Measurements from ENCODE around the gene RFX7. TPM values are rescaled to one million over a fixed set of nuclear protein-coding genes. Genes with fewer than 3 reads are reported as not detected.

RFX7 gene
- total and polyA plus RNA-seq, 2 donors (not counting 1 experiment from before 2014, with no cell fraction given), result 5.4 to 6.9 TPM

- Histone ChIP-seq H2AFZ (ENCODE audit: low read length) (no peak overlapping the region), H3K4me1 (ENCODE audit: control insufficient read depth, extremely low read depth, insufficient read depth, low read length) (peaks cover 7% of the 10 kb centered on the region), H3K9me3 (ENCODE audit: control insufficient read depth, insufficient read depth, low read depth, low read length) (no peaks in the 10 kb centered on the region), H3K9ac (ENCODE audit: insufficient read depth, low read length) (no peak overlapping the region), H4K20me1 (ENCODE audit: control insufficient read depth, extremely low read depth, insufficient read depth, low read length) (no peaks in the 10 kb centered on the region), H3K27ac (ENCODE audit: insufficient read depth, low read length) (no peak overlapping the region), H3K36me3 (ENCODE audit: control insufficient read depth, insufficient read depth, low read length) (no peaks in the 10 kb centered on the region), H3K4me3 (replicated peaks in 1 of 4; ENCODE audit: control extremely low read depth in 1 of 4, insufficient read depth in 1 of 4, low read depth in 3 of 4, low read length in 4 of 4) (no peak overlapping the region), H3K27me3 (ENCODE audit: control insufficient read depth, insufficient read depth, low read length) (no peaks in the 10 kb centered on the region), H3K4me2 (ENCODE audit: extremely low read depth, insufficient read depth, low read length) (no peak overlapping the region), H3K79me2 (ENCODE audit: control insufficient read depth, insufficient read depth, low read length) (no peaks in the 10 kb centered on the region)
- no peak for TF ChIP-seq CTCF (conservative IDR thresholded peaks at IDR 0.05 in 1 of 2, IDR thresholded peaks at IDR 0.05 in 1 of 2; ENCODE audit: low read depth in 1 of 2, low read length in 2 of 2)
- no peak for TF ChIP-seq EZH2 (IDR thresholded peaks at IDR 0.05; ENCODE audit: low read length, missing control alignments)
- DNase-seq (ENCODE audit: low read depth in 2 of 2), result no peak
These were observed 198.5 kb downstream of the RFX7 start for GRCh38 chr15:56045068-56045748.

- no peak for TF ChIP-seq CTCF (conservative IDR thresholded peaks at IDR 0.05 in 1 of 2, IDR thresholded peaks at IDR 0.05 in 1 of 2; ENCODE audit: low read depth in 1 of 2, low read length in 2 of 2)
- no peak for TF ChIP-seq EZH2 (IDR thresholded peaks at IDR 0.05; ENCODE audit: low read length, missing control alignments)
- Histone ChIP-seq H2AFZ (ENCODE audit: low read length) (peak overlapping the region; percentile 6), H4K20me1 (ENCODE audit: control insufficient read depth, extremely low read depth, insufficient read depth, low read length) (no peaks in the 10 kb centered on the region), H3K4me2 (ENCODE audit: extremely low read depth, insufficient read depth, low read length) (no peak overlapping the region), H3K9ac (ENCODE audit: insufficient read depth, low read length) (no peak overlapping the region), H3K36me3 (ENCODE audit: control insufficient read depth, insufficient read depth, low read length) (no peaks in the 10 kb centered on the region), H3K27me3 (ENCODE audit: control insufficient read depth, insufficient read depth, low read length) (no peaks in the 10 kb centered on the region), H3K27ac (ENCODE audit: insufficient read depth, low read length) (no peak overlapping the region), H3K4me3 (replicated peaks in 1 of 4; ENCODE audit: control extremely low read depth in 1 of 4, insufficient read depth in 1 of 4, low read depth in 3 of 4, low read length in 4 of 4) (no peak overlapping the region), H3K79me2 (ENCODE audit: control insufficient read depth, insufficient read depth, low read length) (no peaks in the 10 kb centered on the region), H3K9me3 (ENCODE audit: control insufficient read depth, insufficient read depth, low read depth, low read length) (no peaks in the 10 kb centered on the region), H3K4me1 (ENCODE audit: control insufficient read depth, extremely low read depth, insufficient read depth, low read length) (peaks cover 13% of the 10 kb centered on the region)
- no peak for DNase-seq (ENCODE audit: low read depth in 2 of 2)
These were observed 200.4 kb downstream of the RFX7 start for GRCh38 chr15:56042982-56043980.

- H3K27ac ChIP-seq (ENCODE audit: insufficient read depth, low read length), result no peak overlapping the region
- no peak for DNase-seq (ENCODE audit: low read depth in 2 of 2)
These were observed 201.2 kb downstream of the RFX7 start for GRCh38 chr15:56042498-56042897.

More at GRCh38 chr15:56042498-56042897, 201.2 kb downstream of the RFX7 start:
- H3K9me3 ChIP-seq (ENCODE audit: control insufficient read depth, insufficient read depth, low read depth, low read length), result no peaks in the 10 kb centered on the region
- no peaks in the 10 kb centered on the region for H3K79me2 ChIP-seq (ENCODE audit: control insufficient read depth, insufficient read depth, low read length)
- H3K9ac ChIP-seq (ENCODE audit: insufficient read depth, low read length), result no peak overlapping the region
- H3K4me3 ChIP-seq (replicated peaks in 1 of 4; ENCODE audit: control extremely low read depth in 1 of 4, insufficient read depth in 1 of 4, low read depth in 3 of 4, low read length in 4 of 4), result no peak overlapping the region
- no peak overlapping the region for H2AFZ ChIP-seq (ENCODE audit: low read length)
- TF ChIP-seq CTCF (conservative IDR thresholded peaks at IDR 0.05 in 1 of 2, IDR thresholded peaks at IDR 0.05 in 1 of 2; ENCODE audit: low read depth in 1 of 2, low read length in 2 of 2) (no peak), EZH2 (IDR thresholded peaks at IDR 0.05; ENCODE audit: low read length, missing control alignments) (no peak)
- H3K4me2 ChIP-seq (ENCODE audit: extremely low read depth, insufficient read depth, low read length), result no peak overlapping the region
- peaks cover 13% of the 10 kb centered on the region for H3K4me1 ChIP-seq (ENCODE audit: control insufficient read depth, extremely low read depth, insufficient read depth, low read length)
- no peaks in the 10 kb centered on the region for H3K27me3 ChIP-seq (ENCODE audit: control insufficient read depth, insufficient read depth, low read length)
- H4K20me1 ChIP-seq (ENCODE audit: control insufficient read depth, extremely low read depth, insufficient read depth, low read length), result no peaks in the 10 kb centered on the region
- H3K36me3 ChIP-seq (ENCODE audit: control insufficient read depth, insufficient read depth, low read length), result no peaks in the 10 kb centered on the region

Data from fibroblast of lung (primary cell).